ENCODE measurements around the gene CARD10.

Gene CARD10

GRCh38 chr22:37491106-37491505, 28.1 kb downstream of the CARD10 start:
- no peak for TF ChIP-seq CTCF (IDR thresholded peaks at IDR 0.05; ENCODE audit: low read depth, low read length, missing control alignments)
- DNase-seq (ENCODE audit: low read depth) = no peak
- no peak overlapping the region for H3K4me3 ChIP-seq (ENCODE audit: low read depth, low read length)

GRCh38 chr22:37489983-37490382, 29.2 kb downstream of the CARD10 start:
- H3K4me3 ChIP-seq (ENCODE audit: low read depth, low read length) = no peak overlapping the region
- DNase-seq (ENCODE audit: low read depth) = no peak
- TF ChIP-seq CTCF (IDR thresholded peaks at IDR 0.05; ENCODE audit: low read depth, low read length, missing control alignments) = no peak

GRCh38 chr22:37488337-37489135, 30.7 kb downstream of the CARD10 start:
- no peak for TF ChIP-seq CTCF (IDR thresholded peaks at IDR 0.05; ENCODE audit: low read depth, low read length, missing control alignments)
- DNase-seq (ENCODE audit: low read depth) = no peak
- no peak overlapping the region for H3K4me3 ChIP-seq (ENCODE audit: low read depth, low read length)

- no peak for DNase-seq (ENCODE audit: low read depth)
- no peak overlapping the region for H3K4me3 ChIP-seq (ENCODE audit: low read depth, low read length)
- TF ChIP-seq CTCF (IDR thresholded peaks at IDR 0.05; ENCODE audit: low read depth, low read length, missing control alignments) = no peak
Measured at GRCh38 chr22:37487571-37487970, 31.6 kb downstream of the CARD10 start.

GRCh38 chr22:37487129-37487528, 32.1 kb downstream of the CARD10 start:
- H3K4me3 ChIP-seq (ENCODE audit: low read depth, low read length) = no peak overlapping the region
- no peak for DNase-seq (ENCODE audit: low read depth)
- TF ChIP-seq CTCF (IDR thresholded peaks at IDR 0.05; ENCODE audit: low read depth, low read length, missing control alignments) = no peak

GRCh38 chr22:37486224-37486845, 32.9 kb downstream of the CARD10 start, which contains the start of gene MFNG:
TSS of gene MFNG (minus strand) at chr22:37486384. CDS start at chr22:37486177, 207 bp downstream.
- TF ChIP-seq CTCF (IDR thresholded peaks at IDR 0.05; ENCODE audit: low read depth, low read length, missing control alignments) = no peak
- DNase-seq (ENCODE audit: low read depth) = peak; percentile 18
- peak within 1 kb of the TSS; percentile 79 for H3K4me3 ChIP-seq (ENCODE audit: low read depth, low read length)
